Right cardiac atrium (tissue), 5 donors: ENCODE data around the gene PKD2. TPM values are rescaled to one million over a fixed set of nuclear protein-coding genes. Genes with fewer than 3 reads are reported as not detected.
"Not testable (repeated sequence)": the region's sequence is repeated elsewhere in the genome, so short reads cannot be mapped to it uniquely, and the experiment has no call there.

Source experiments
- ATAC-seq, 2 donors: fragments of 200-7000 bp; cut with Tn5 transposase; one replicate each; pipeline versions ENCODE4 v1.8.0 to v1.9.1; 2020; ENCODE audit warnings: moderate library complexity in 2 of 2, mild to moderate bottlenecking in 1 of 2
- DNase-seq, 3 donors: peaks; one replicate each; pipeline ENCODE4 v3.0.0-alpha.2; 2020
- H3K27ac ChIP-seq: one replicate; pipeline ENCODE4 v1.5.1; 2013; ENCODE audit warnings: mild to moderate bottlenecking, low read length, control low read depth, moderate library complexity
- H3K27me3 ChIP-seq: one replicate; pipeline ENCODE4 v1.6.1; 2013; ENCODE audit not compliant: control insufficient read depth, insufficient read depth
- H3K4me1 ChIP-seq: one replicate; pipeline ENCODE4 v1.6.1; 2013; ENCODE audit warnings: low read length; ENCODE audit not compliant: control insufficient read depth, insufficient read depth
- H3K4me3 ChIP-seq: one replicate; pipeline ENCODE4 v1.5.1; 2013; ENCODE audit warnings: low read length, control low read depth
- H3K9me3 ChIP-seq: one replicate; pipeline ENCODE4 v1.6.1; 2013; ENCODE audit warnings: low read length; ENCODE audit not compliant: control insufficient read depth
- WGBS: extraction: QIAGEN DNeasy Blood & Tissue Kit; methylation state at CpG from one replicate; pipeline ENCODE4 v1.1.7; 2013; 5-methylcytosine and 5-hydroxymethylcytosine counted together
- intact Hi-C, 4 donors: fragments of 100-400 bp; cut with DNase I; formaldehyde crosslinking; loops; one replicate each; pipeline versions ENCODE4 v1.11.0 to v1.14.0; 2022 to 2023
- polyA plus RNA-seq: library from polyadenylated mRNA; stranded (reverse); fragments of 200-250 nt; gene quantifications from one replicate; pipeline ENCODE4 v1.2.3, GENCODE V29; 2013
- total RNA-seq, 4 donors: library from RNA; stranded (reverse); fragmentation: NEBNext Ultra II Directional; extraction: Animal tissue kit (Norgen Biotek cat#: 25700); gene quantifications; one replicate each; pipeline ENCODE4 v1.2.1, GENCODE V29; 2021
- donor health status: healthy with polysubstance abuse.
- donor health status: DM: no; HTN: yes; CAD: no.
- donor health status: DM: no; HTN: no; CAD: no.
- donor health status: DM: no; HTN: yes; CAD: no; lungs with severe emphysema.
- donor health status: DM: yes; HTN: yes; CAD: no.

The PKD2 gene
- total and polyA plus RNA-seq, 5 donors: 10.3 to 22.6 (median 20.5) TPM

- no peak for ATAC-seq
- intact Hi-C loops: no loop called here
- no peak for DNase-seq
- no peak overlapping the region for H3K27ac ChIP-seq
- H3K4me3 ChIP-seq: no peak overlapping the region
- no peaks in the 10 kb centered on the region for H3K27me3 ChIP-seq
- WGBS: 93% methylated on average over 4 of the region's 4 CpGs
- no peaks in the 10 kb centered on the region for H3K4me1 ChIP-seq
- H3K9me3 ChIP-seq: no peaks in the 10 kb centered on the region
These were observed 91.7 kb downstream of the PKD2 start for GRCh38 chr4:88098993-88099752.

GRCh38 chr4:88101165-88101564 is 93.7 kb downstream of the PKD2 start:
- ATAC-seq (peak; percentile 39 to 57), DNase-seq (no peak)
- Histone ChIP-seq H3K4me1 (no peaks in the 10 kb centered on the region), H3K27me3 (no peaks in the 10 kb centered on the region), H3K27ac (no peak overlapping the region), H3K9me3 (no peaks in the 10 kb centered on the region), H3K4me3 (no peak overlapping the region)
- intact Hi-C loops: no loop called here
- 77% methylated on average over 6 of the region's 6 CpGs for WGBS

GRCh38 chr4:88102026-88102425 is 94.6 kb downstream of the PKD2 start:
- DNase-seq (no peak), ATAC-seq (no peak)
- intact Hi-C loops: no loop called here
- Histone ChIP-seq H3K4me1 (no peaks in the 10 kb centered on the region), H3K4me3 (no peak overlapping the region), H3K9me3 (no peaks in the 10 kb centered on the region), H3K27me3 (no peaks in the 10 kb centered on the region), H3K27ac (no peak overlapping the region)
- 84% methylated on average over 7 of the region's 7 CpGs for WGBS

- ATAC-seq: no peak
- no peaks in the 10 kb centered on the region for H3K27me3 ChIP-seq
- 72% methylated on average over 4 of the region's 4 CpGs for WGBS
- intact Hi-C loops: no loop called here
- no peak overlapping the region for H3K4me3 ChIP-seq
- no peak for DNase-seq
- no peaks in the 10 kb centered on the region for H3K9me3 ChIP-seq
- H3K4me1 ChIP-seq: peaks cover 4% of the 10 kb centered on the region
- H3K27ac ChIP-seq: no peak overlapping the region
These were observed 97.6 kb downstream of the PKD2 start for GRCh38 chr4:88104902-88105610.

- DNase-seq: no peak
- Histone ChIP-seq H3K4me3 (no peak overlapping the region), H3K4me1 (peaks cover 4% of the 10 kb centered on the region), H3K9me3 (no peaks in the 10 kb centered on the region), H3K27ac (no peak overlapping the region), H3K27me3 (no peaks in the 10 kb centered on the region)
- no peak for ATAC-seq
- intact Hi-C loops: no loop called here
- WGBS: 93% methylated on average over 3 of the region's 3 CpGs
These were observed 98.8 kb downstream of the PKD2 start for GRCh38 chr4:88106205-88106604.

GRCh38 chr4:88107406-88108107 is 100.1 kb downstream of the PKD2 start:
- Histone ChIP-seq H3K4me1 (peaks cover 4% of the 10 kb centered on the region), H3K4me3 (no peak overlapping the region), H3K27ac (peak overlapping the region; percentile 8), H3K9me3 (no peaks in the 10 kb centered on the region), H3K27me3 (no peaks in the 10 kb centered on the region)
- 46% methylated on average over 2 of the region's 2 CpGs for WGBS
- DNase-seq (no peak), ATAC-seq (peak; percentile 63 to 75)
- intact Hi-C loops: no loop called here

GRCh38 chr4:88108108-88108465 is 100.7 kb downstream of the PKD2 start:
- WGBS: 92% methylated on average over 7 of the region's 7 CpGs
- ATAC-seq, H3K4me1 ChIP-seq, H3K27me3 ChIP-seq, DNase-seq, H3K27ac ChIP-seq, intact Hi-C loops, H3K9me3 ChIP-seq, H3K4me3 ChIP-seq: not testable (repeated sequence)

GRCh38 chr4:88108747-88109122 is 101.3 kb downstream of the PKD2 start:
- H3K27ac ChIP-seq: no peak overlapping the region
- no peak for ATAC-seq

GRCh38 chr4:88109123-88109881 is 101.9 kb downstream of the PKD2 start:
- H3K27ac ChIP-seq: no peak overlapping the region
- peaks cover 4% of the 10 kb centered on the region for H3K4me1 ChIP-seq
- no peak overlapping the region for H3K4me3 ChIP-seq
- H3K27me3 ChIP-seq: no peaks in the 10 kb centered on the region
- DNase-seq (no peak), ATAC-seq (no peak)
- intact Hi-C loops: no loop called here
- no peaks in the 10 kb centered on the region for H3K9me3 ChIP-seq
- 83% methylated on average over 5 of the region's 5 CpGs for WGBS

More at GRCh38 chr4:88108747-88109122, 101.3 kb downstream of the PKD2 start:
- intact Hi-C loops: no loop called here
- Histone ChIP-seq H3K9me3 (no peaks in the 10 kb centered on the region), H3K4me3 (no peak overlapping the region), H3K4me1 (peaks cover 4% of the 10 kb centered on the region), H3K27me3 (no peaks in the 10 kb centered on the region)
- WGBS: 95% methylated on average over 5 of the region's 5 CpGs
- no peak for DNase-seq

- DNase-seq (no peak), ATAC-seq (no peak)
- H3K4me3 ChIP-seq: no peak overlapping the region
- H3K9me3 ChIP-seq: no peaks in the 10 kb centered on the region
- peaks cover 4% of the 10 kb centered on the region for H3K4me1 ChIP-seq
- no peaks in the 10 kb centered on the region for H3K27me3 ChIP-seq
- H3K27ac ChIP-seq: no peak overlapping the region
- WGBS: 82% methylated on average over 2 of the region's 2 CpGs
- intact Hi-C loops: no loop called here
These were observed 103.4 kb downstream of the PKD2 start for GRCh38 chr4:88110826-88111225.
